Heart left ventricle (tissue), 16 donors: ENCODE results near the gene DLD. TPM values are rescaled to one million over a fixed set of nuclear protein-coding genes. Genes with fewer than 3 reads are reported as not detected.

Source experiments
- ATAC-seq, 4 donors: fragments of 200-7000 bp; cut with Tn5 transposase; one replicate each; pipeline ENCODE4 v1.9.1; 2020 to 2022; ENCODE audit warnings: moderate library complexity in 4 of 4, mild to moderate bottlenecking in 3 of 4, moderate number of reproducible peaks in 1 of 4
- DNase-seq, 5 donors: peaks; one replicate each; pipeline ENCODE4 v3.0.0-alpha.2; 2020
- H3K27ac ChIP-seq, 12 donors: fragments of 200-600 bp; sonication (generic) in 4 of 12; one replicate each; pipeline versions ENCODE4 v1.5.0 to v1.8.0; 2016 to 2022; ENCODE audit warnings: mild to moderate bottlenecking in 2 of 12
- H3K27me3 ChIP-seq, 9 donors: fragments of 200-600 bp; sonication (generic) in 2 of 9; one replicate each; pipeline versions ENCODE4 v1.5.1 to v1.8.0; 2016 to 2022; ENCODE audit warnings: mild to moderate bottlenecking in 3 of 9
- H3K36me3 ChIP-seq, 9 donors: fragments of 200-600 bp; sonication (generic) in 2 of 9; one replicate each; pipeline versions ENCODE4 v1.5.0 to v1.8.0; 2018 to 2022; ENCODE audit warnings: mild to moderate bottlenecking in 2 of 9
- H3K4me1 ChIP-seq, 12 donors: fragments of 200-600 bp; sonication (generic) in 4 of 12; one replicate each; pipeline versions ENCODE4 v1.5.0 to v1.8.0; 2016 to 2022; ENCODE audit warnings: mild to moderate bottlenecking in 3 of 12
- H3K4me3 ChIP-seq, 12 donors: fragments of 200-600 bp; sonication (generic) in 4 of 12; one replicate each; pipeline versions ENCODE4 v1.5.0 to v1.8.0; 2017 to 2022; ENCODE audit warnings: mild to moderate bottlenecking in 9 of 12, moderate library complexity in 4 of 12
- H3K9me3 ChIP-seq, 12 donors: fragments of 200-600 bp; sonication (generic) in 4 of 12; one replicate each; pipeline versions ENCODE4 v1.5.0 to v1.8.0; 2016 to 2022; ENCODE audit warnings: mild to moderate bottlenecking in 1 of 12
- POLR2A ChIP-seq, 2 donors: fragments of 450-650 bp; IDR thresholded peaks; one replicate each; pipeline ENCODE4 v1.6.1; 2017; ENCODE audit warnings: antibody characterized with exemption in 2 of 2, mild to moderate bottlenecking in 2 of 2, moderate library complexity in 2 of 2
- WGBS, 4 donors: extraction: QIAGEN DNeasy Blood & Tissue Kit in 2 of 4; methylation state at CpG; one replicate each; pipeline versions ENCODE4 v1.1.5 to v1.1.7; 2013 to 2018; 5-methylcytosine and 5-hydroxymethylcytosine counted together
- intact Hi-C, 10 donors: fragments of 100-400 bp; cut with DNase I; formaldehyde crosslinking; loops; one replicate each; pipeline versions ENCODE4 v1.11.1 to v1.14.2; 2022
- polyA plus RNA-seq, 2 donors: library from polyadenylated mRNA; stranded (reverse); fragments of 200-250 nt; gene quantifications; one replicate each; pipeline ENCODE4 v1.2.3, GENCODE V29; 2013
- total RNA-seq, 9 donors: library from RNA; depleted of rRNA in 2 of 9; stranded (reverse); fragments of >200 nt in 2 of 9; fragmentation: NEBNext Ultra II Directional in 3 of 9; extraction: Animal tissue kit (Norgen Biotek cat#: 25700) in 3 of 9; gene quantifications; one replicate each; pipeline versions ENCODE4 v1.1.0 to v1.2.4, GENCODE V29; 2016 to 2023
- TF ChIP-seq, protein P1 (sequence below), 12 donors: fragments of 200-600 bp; sonication (generic) in 4 of 12; IDR thresholded peaks; one replicate each; pipeline versions ENCODE4 v1.5.0 to v1.8.0; 2018 to 2022; ENCODE audit warnings: antibody characterized with exemption in 12 of 12, mild to moderate bottlenecking in 5 of 12
- donor health status: ischemic (EF 13 %, LVEDD 7.1; RV severe dilation, severe dysfunction).
- donor health status: healthy with polysubstance abuse.
- donor health status: DM: no; HTN: yes; CAD: no.
- donor health status: DM: no; HTN: no; CAD: no.
- donor health status: ischemic (EF 25% LVEDD 6.9; RV normal size, moderate dysfunction).
- donor health status: ischemic (EF 25% LVEDD 5.7; RV mildly dilated, moderate dysfunction).
- donor health status: healthy.
- donor health status: DM: yes; HTN: yes; CAD: no.
- donor health status: ischemic (EF 35%, LVEDD 5.7; RV mildly dilated, moderate dysfunction).
- donor health status: nonischemic (EF 11% LVEDD 7.7; RV severe dilation, severe dysfunction).
- donor health status: DM: yes; HTN: yes; CAD: no.
- donor health status: PGD.
- donor health status: ischemic (EF 29% LVEDD 5.4; RV normal size, mild dysfunction).
- donor health status: nonischemic (EF 23%, LVEDD 6.1; RV moderate dilation, normal function).

DLD gene
- total and polyA plus RNA-seq, 11 donors: 55.3 to 426 (median 276) TPM

DNA sequence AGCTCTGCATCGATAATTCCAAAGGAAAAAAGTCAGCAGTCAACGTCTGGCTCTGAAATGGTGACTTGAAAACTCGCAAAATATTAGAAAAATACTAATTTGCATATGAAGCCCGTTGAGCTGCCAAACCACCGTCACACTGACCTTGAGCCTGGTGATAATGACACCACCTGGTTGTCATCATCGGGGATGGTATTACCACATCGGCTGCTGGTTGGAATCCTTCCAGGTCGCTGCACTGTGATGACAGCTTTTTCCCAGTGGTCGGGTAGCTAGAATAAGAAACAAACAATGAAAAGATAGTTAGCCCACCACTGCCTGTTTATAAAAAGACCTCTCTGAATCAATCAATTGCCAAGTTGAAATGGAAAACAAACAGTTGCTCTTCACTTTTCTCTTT lies 70.4 kb downstream of the DLD start:
- peak overlapping the region in 9 of 12 donors; percentile 4 to 68 (median 40) for H3K27ac ChIP-seq
- no peak for TF ChIP-seq POLR2A (IDR thresholded peaks at IDR 0.05)
- TF ChIP-seq, protein P1, sequence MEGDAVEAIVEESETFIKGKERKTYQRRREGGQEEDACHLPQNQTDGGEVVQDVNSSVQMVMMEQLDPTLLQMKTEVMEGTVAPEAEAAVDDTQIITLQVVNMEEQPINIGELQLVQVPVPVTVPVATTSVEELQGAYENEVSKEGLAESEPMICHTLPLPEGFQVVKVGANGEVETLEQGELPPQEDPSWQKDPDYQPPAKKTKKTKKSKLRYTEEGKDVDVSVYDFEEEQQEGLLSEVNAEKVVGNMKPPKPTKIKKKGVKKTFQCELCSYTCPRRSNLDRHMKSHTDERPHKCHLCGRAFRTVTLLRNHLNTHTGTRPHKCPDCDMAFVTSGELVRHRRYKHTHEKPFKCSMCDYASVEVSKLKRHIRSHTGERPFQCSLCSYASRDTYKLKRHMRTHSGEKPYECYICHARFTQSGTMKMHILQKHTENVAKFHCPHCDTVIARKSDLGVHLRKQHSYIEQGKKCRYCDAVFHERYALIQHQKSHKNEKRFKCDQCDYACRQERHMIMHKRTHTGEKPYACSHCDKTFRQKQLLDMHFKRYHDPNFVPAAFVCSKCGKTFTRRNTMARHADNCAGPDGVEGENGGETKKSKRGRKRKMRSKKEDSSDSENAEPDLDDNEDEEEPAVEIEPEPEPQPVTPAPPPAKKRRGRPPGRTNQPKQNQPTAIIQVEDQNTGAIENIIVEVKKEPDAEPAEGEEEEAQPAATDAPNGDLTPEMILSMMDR (IDR thresholded peaks at IDR 0.05): no peak
- intact Hi-C loops: loop anchor here in 2 of 10 donors (5.0 kb wide), 1 partner anchor 41 kb away; the partner anchor contains the start of gene LAMB1 (in 2 of the 2)
- ATAC-seq: peak; percentile 44 to 69 (median 60)
- no peaks in the 10 kb centered on the region for H3K9me3 ChIP-seq
- peaks cover 0 to 41% (median 17%) of the 10 kb centered on the region in 12 donors for H3K4me1 ChIP-seq
- H3K36me3 ChIP-seq: peaks cover 0 to 98% (median 88%) of the 10 kb centered on the region in 9 donors
- WGBS, 4 donors: 35 to 50% (median 46%) methylated on average over 9 of the region's 9 CpGs
- peak; percentile 42 to 84 (median 68) for DNase-seq
- no peaks in the 10 kb centered on the region for H3K27me3 ChIP-seq
- H3K4me3 ChIP-seq: no peak overlapping the region

DNA sequence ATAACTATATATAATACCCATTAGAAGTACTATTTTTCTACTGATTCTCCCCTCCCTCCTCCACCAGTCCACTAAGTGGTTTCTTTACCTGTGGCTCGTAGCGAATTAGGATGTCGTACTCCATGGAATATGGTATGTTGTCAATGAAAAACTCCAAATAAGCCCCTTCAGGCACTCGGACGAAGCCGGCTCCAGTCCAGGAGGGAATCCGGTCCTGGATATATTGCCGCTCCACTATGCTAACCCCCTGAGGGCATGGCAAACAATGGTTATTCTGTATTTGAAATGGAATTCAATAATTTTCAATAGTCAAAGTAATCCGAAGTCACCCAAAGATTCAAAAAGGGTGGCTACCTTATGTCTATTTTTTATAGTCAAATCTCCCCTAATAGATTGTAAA lies 71.8 kb downstream of the DLD start:
- intact Hi-C loops: loop anchor here in 2 of 10 donors (5.0 kb wide), 1 partner anchor 39 kb away; the partner anchor contains the start of gene LAMB1 (in 2 of the 2)
- peaks cover 0 to 89% (median 77%) of the 10 kb centered on the region in 9 donors for H3K36me3 ChIP-seq
- H3K27me3 ChIP-seq: no peaks in the 10 kb centered on the region
- H3K4me3 ChIP-seq: no peak overlapping the region
- ATAC-seq (no peak), DNase-seq (no peak)
- 95 to 97% (median 96%) methylated on average over 9 of the region's 9 CpGs for WGBS, 4 donors
- H3K27ac ChIP-seq: peak overlapping the region in 1 of 12 donors; percentile 68
- TF ChIP-seq POLR2A (IDR thresholded peaks at IDR 0.05): no peak
- TF ChIP-seq, protein P1 (IDR thresholded peaks at IDR 0.05): no peak
- H3K9me3 ChIP-seq: no peaks in the 10 kb centered on the region
- peaks cover 0 to 48% (median 28%) of the 10 kb centered on the region in 12 donors for H3K4me1 ChIP-seq

DNA sequence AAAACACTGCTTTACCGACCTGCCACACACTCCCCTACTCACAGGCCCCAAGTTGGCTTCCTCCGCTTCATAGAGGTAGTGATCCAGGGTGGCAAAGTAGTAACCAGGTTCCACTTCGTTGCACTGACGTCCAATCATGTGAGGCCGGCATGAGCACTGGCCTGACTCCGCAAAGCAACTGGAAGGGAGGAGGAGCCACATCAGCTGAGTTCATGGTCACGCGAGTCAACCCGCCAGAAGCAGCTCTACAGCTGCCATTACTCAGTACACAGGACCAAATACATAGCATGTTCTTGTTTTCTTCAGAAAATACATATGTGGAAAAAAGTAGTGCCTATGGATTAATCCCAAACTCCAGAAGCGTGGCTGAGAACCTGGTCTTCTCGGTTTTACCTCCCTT lies 73.5 kb downstream of the DLD start:
- Histone ChIP-seq H3K4me1 (peaks cover 0 to 38% (median 29%) of the 10 kb centered on the region in 12 donors), H3K27ac (peak overlapping the region in 1 of 12 donors; percentile 12), H3K36me3 (peaks cover 0 to 89% (median 69%) of the 10 kb centered on the region in 9 donors), H3K4me3 (no peak overlapping the region), H3K9me3 (no peaks in the 10 kb centered on the region), H3K27me3 (no peaks in the 10 kb centered on the region)
- TF ChIP-seq, protein P1 (IDR thresholded peaks at IDR 0.05): no peak
- no peak for TF ChIP-seq POLR2A (IDR thresholded peaks at IDR 0.05)
- intact Hi-C loops: loop anchor here in 2 of 10 donors (5.0 kb wide), 1 partner anchor 38 kb away; the partner anchor contains the start of gene LAMB1 (in 2 of the 2)
- DNase-seq (no peak), ATAC-seq (no peak)
- WGBS, 4 donors: 95 to 98% (median 97%) methylated on average over 11 of the region's 11 CpGs

- H3K9me3 ChIP-seq: no peaks in the 10 kb centered on the region
- ATAC-seq (peak; percentile 82 to 93 (median 88)), DNase-seq (peak in 4 of 5 donors; percentile 64 to 75 (median 72))
- H3K27ac ChIP-seq: peak overlapping the region; percentile 6 to 84 (median 66)
- no peaks in the 10 kb centered on the region for H3K27me3 ChIP-seq
- intact Hi-C loops: loop anchor here in 3 of 10 donors (2.0 to 5.0 kb wide), 3 partner anchors 36 to 46 kb away; partner anchors contain the start of gene LAMB1 (in 1 of the 3)
- H3K36me3 ChIP-seq: peaks cover 0 to 78% (median 47%) of the 10 kb centered on the region in 9 donors
- WGBS, 4 donors: 18 to 31% (median 25%) methylated on average over 4 of the region's 4 CpGs
- peaks cover 0 to 56% (median 38%) of the 10 kb centered on the region in 12 donors for H3K4me1 ChIP-seq
- H3K4me3 ChIP-seq: no peak overlapping the region
- TF ChIP-seq, protein P1 (IDR thresholded peaks at IDR 0.05): peak in 7 of 12 donors; percentile 7 to 43 (median 36)
- TF ChIP-seq POLR2A (IDR thresholded peaks at IDR 0.05): no peak
Observed at GRCh38 chr7:107966711-107967110, 75.7 kb downstream of the DLD start.
